Gastroesophageal sphincter (tissue), 3 donors: ENCODE data around the gene HBA2.

Experiments
- POLR2A ChIP-seq, 2 donors: fragments of 450-650 bp; IDR thresholded peaks; one replicate each; pipeline ENCODE4 v1.6.1; 2017; ENCODE audit warnings: antibody characterized with exemption in 2 of 2, mild to moderate bottlenecking in 2 of 2, moderate library complexity in 1 of 2
- POLR2AphosphoS5 ChIP-seq: sonication (generic); formaldehyde crosslinking; IDR thresholded peaks from one replicate; pipeline ENCODE4 v1.6.1; 2017; ENCODE audit warnings: antibody characterized with exemption
- TF ChIP-seq, protein P1 (sequence below), 4 experiments: fragments of 200-600 bp in 2 of 4; fragments of 450-650 bp in 2 of 4; sonication (generic) in 1 of 4; IDR thresholded peaks; one replicate each; pipeline ENCODE4 v1.5.1; 2017 to 2019; ENCODE audit warnings: antibody characterized with exemption in 4 of 4, mild to moderate bottlenecking in 2 of 4, moderate library complexity in 2 of 4

- TF ChIP-seq, protein P1, sequence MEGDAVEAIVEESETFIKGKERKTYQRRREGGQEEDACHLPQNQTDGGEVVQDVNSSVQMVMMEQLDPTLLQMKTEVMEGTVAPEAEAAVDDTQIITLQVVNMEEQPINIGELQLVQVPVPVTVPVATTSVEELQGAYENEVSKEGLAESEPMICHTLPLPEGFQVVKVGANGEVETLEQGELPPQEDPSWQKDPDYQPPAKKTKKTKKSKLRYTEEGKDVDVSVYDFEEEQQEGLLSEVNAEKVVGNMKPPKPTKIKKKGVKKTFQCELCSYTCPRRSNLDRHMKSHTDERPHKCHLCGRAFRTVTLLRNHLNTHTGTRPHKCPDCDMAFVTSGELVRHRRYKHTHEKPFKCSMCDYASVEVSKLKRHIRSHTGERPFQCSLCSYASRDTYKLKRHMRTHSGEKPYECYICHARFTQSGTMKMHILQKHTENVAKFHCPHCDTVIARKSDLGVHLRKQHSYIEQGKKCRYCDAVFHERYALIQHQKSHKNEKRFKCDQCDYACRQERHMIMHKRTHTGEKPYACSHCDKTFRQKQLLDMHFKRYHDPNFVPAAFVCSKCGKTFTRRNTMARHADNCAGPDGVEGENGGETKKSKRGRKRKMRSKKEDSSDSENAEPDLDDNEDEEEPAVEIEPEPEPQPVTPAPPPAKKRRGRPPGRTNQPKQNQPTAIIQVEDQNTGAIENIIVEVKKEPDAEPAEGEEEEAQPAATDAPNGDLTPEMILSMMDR (IDR thresholded peaks at IDR 0.05): no peak
- TF ChIP-seq POLR2AphosphoS5 (no peak), POLR2A (IDR thresholded peaks at IDR 0.05) (no peak)
Measured at GRCh38 chr16:132120-132519, 40.6 kb upstream of the HBA2 start.
